ENCODE measurements around the gene ZNFX1. TPM values are rescaled to one million over a fixed set of nuclear protein-coding genes. Genes with fewer than 3 reads are reported as not detected.

ZNFX1 gene
- polyA plus RNA-seq, 1 experiment = 11.2 TPM

DNA sequence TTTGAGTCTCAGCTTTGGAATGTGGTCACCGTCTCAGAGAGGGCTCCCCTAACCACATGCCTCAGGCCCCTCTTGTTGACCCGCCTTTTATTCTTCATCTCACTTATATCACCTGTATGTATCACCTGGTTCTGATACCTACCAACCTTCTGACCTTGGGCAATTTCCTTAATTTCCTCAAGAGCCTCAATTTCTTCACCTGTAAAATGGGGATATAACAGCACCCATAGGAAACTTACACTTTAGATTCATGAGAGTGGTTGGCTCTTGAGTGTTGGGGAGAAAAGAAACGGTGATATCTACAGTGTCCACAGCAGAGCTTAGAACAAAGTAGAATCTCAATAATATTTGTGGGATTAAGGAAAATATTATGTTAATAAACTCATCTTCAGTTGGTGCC is 62.6 kb downstream of the ZNFX1 start:
- no peak for DNase-seq (ENCODE audit: low read depth)
- Histone ChIP-seq H3K36me3 (ENCODE audit: control insufficient read depth, insufficient read depth, low read length) (no peaks in the 10 kb centered on the region), H3K27me3 (ENCODE audit: control insufficient read depth, insufficient read depth, low read length) (no peaks in the 10 kb centered on the region), H3K4me3 (ENCODE audit: low read depth, low read length) (no peak overlapping the region)
- ChIA-PET CTCF (interaction anchor here (1.1 to 9.1 kb wide), 4 partner anchors 21 to 85 kb away, joined by 4 to 137 read pairs (median 17); no protein-coding TSS in a partner anchor), POLR2A (no interaction called here)
- TF ChIP-seq, protein P1, sequence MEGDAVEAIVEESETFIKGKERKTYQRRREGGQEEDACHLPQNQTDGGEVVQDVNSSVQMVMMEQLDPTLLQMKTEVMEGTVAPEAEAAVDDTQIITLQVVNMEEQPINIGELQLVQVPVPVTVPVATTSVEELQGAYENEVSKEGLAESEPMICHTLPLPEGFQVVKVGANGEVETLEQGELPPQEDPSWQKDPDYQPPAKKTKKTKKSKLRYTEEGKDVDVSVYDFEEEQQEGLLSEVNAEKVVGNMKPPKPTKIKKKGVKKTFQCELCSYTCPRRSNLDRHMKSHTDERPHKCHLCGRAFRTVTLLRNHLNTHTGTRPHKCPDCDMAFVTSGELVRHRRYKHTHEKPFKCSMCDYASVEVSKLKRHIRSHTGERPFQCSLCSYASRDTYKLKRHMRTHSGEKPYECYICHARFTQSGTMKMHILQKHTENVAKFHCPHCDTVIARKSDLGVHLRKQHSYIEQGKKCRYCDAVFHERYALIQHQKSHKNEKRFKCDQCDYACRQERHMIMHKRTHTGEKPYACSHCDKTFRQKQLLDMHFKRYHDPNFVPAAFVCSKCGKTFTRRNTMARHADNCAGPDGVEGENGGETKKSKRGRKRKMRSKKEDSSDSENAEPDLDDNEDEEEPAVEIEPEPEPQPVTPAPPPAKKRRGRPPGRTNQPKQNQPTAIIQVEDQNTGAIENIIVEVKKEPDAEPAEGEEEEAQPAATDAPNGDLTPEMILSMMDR (IDR thresholded peaks at IDR 0.05; ENCODE audit: insufficient read depth, low read depth, low read length) = no peak

DNA sequence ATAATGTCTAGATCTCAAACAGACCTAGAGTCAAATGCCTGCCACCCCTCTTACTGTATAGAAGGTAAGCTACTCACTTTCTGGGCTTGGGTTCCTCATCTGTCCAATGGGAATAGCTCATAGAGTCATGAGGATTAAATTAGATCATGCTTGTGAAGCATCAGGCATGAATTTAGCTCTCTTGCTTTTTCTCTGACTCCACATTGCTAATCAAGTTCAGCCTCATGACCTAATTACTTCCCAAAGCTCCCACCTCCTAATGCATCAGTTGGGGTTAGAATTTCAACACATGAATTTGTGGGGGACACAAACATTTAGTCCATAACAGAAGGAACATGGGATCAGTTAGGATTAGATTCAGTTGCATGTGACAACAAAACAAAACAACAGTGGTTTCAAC is 63.3 kb downstream of the ZNFX1 start:
- TF ChIP-seq, protein P1 (IDR thresholded peaks at IDR 0.05; ENCODE audit: insufficient read depth, low read depth, low read length) = no peak
- CTCF ChIA-PET = interaction anchor here (1.1 to 9.1 kb wide), 3 partner anchors 22 to 78 kb away, joined by 4 to 137 read pairs (median 16); no protein-coding TSS in a partner anchor
- Histone ChIP-seq H3K36me3 (ENCODE audit: control insufficient read depth, insufficient read depth, low read length) (no peaks in the 10 kb centered on the region), H3K4me3 (ENCODE audit: low read depth, low read length) (no peak overlapping the region), H3K27me3 (ENCODE audit: control insufficient read depth, insufficient read depth, low read length) (no peaks in the 10 kb centered on the region)
- POLR2A ChIA-PET = no interaction called here
- DNase-seq (ENCODE audit: low read depth) = no peak

DNA sequence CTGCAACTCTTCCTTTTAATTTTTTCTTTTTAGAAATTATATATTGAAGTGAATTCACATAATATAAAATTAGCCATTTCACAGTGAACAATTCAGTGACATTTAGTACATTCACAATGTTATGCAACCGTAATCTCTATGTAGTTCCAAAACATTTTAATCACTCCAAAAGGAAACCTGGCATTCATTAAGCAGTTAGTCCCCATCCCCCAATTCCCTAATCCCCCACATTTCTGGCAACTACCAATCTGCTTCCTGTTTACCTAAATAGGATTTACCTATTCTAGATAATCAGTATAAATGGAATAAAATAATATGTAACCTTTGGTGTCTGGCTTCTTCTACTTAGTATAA is 67.1 kb downstream of the ZNFX1 start:
- CTCF ChIA-PET = interaction anchor here (9.1 kb wide), 1 partner anchor 75 kb away, joined by 137 read pairs; no protein-coding TSS in a partner anchor
- DNase-seq (ENCODE audit: low read depth) = no peak
- TF ChIP-seq, protein P1 (IDR thresholded peaks at IDR 0.05; ENCODE audit: insufficient read depth, low read depth, low read length) = no peak
- no peak overlapping the region for H3K4me3 ChIP-seq (ENCODE audit: low read depth, low read length)
- no peaks in the 10 kb centered on the region for H3K36me3 ChIP-seq (ENCODE audit: control insufficient read depth, insufficient read depth, low read length)
- POLR2A ChIA-PET = no interaction called here
- no peaks in the 10 kb centered on the region for H3K27me3 ChIP-seq (ENCODE audit: control insufficient read depth, insufficient read depth, low read length)

DNA sequence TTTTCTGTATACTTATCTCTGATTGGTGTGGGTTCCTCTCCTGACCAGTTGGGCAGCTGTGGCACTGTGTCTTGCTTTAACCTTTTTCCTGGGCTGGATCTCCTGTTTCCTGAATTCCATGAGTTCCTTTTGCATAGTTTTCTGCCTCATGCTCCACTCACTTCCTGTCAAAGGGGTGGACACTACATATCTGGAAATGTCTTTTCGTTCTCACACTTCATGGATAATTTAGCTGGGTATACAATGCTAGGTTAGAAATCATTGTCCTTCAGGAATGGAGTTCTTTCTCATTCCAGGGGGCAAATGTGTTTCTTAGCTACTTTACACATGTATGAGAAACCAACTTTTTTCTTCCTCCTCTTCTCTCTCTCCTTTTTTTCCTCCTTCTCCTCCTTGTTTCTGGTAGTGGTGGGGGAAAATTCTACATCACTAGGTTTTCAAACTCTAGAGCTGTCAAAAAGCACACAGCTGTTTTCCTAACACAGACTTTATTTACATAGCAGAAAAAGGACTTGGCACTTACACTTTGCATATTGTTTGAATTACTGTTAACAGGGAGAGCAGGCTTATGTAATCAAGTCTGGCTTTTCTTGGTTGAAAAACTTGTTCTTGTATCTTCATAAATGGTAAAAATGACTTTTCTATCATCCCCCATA is 67.6 kb downstream of the ZNFX1 start:
- TF ChIP-seq, protein P1 (IDR thresholded peaks at IDR 0.05; ENCODE audit: insufficient read depth, low read depth, low read length) = no peak
- Histone ChIP-seq H3K4me3 (ENCODE audit: low read depth, low read length) (no peak overlapping the region), H3K36me3 (ENCODE audit: control insufficient read depth, insufficient read depth, low read length) (no peaks in the 10 kb centered on the region), H3K27me3 (ENCODE audit: control insufficient read depth, insufficient read depth, low read length) (no peaks in the 10 kb centered on the region)
- no peak for DNase-seq (ENCODE audit: low read depth)
- ChIA-PET CTCF (interaction anchor here (9.1 kb wide), 1 partner anchor 74 kb away, joined by 137 read pairs; no protein-coding TSS in a partner anchor), POLR2A (no interaction called here)

DNA sequence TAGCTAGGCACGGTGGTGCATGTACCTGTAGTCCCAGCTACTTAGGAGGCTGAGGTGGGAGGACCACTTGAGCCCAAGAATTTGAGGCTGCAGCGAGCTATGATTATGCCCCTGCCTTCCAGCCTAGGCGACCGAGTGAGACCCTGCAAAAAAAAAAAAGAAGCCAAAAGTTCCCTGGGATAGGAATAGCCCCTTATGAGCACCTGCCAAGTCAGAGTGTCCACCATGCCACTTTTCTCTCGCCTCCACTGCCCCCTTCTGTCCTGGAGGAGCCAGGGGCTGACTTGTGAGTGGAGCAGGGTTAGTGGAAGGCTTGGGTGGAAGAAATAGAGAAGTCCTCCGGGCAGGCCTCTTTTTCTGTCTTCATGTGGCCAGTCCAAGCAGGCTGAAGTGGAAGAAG is 70.8 kb downstream of the ZNFX1 start:
- TF ChIP-seq, protein P1 (IDR thresholded peaks at IDR 0.05; ENCODE audit: insufficient read depth, low read depth, low read length) = no peak
- no peak for DNase-seq (ENCODE audit: low read depth)
- CTCF ChIA-PET = interaction anchor here (2.2 to 3.3 kb wide), 2 partner anchors 10 to 74 kb away, joined by 11 to 14 read pairs; no protein-coding TSS in a partner anchor
- POLR2A ChIA-PET = no interaction called here
- H3K4me3 ChIP-seq (ENCODE audit: low read depth, low read length) = no peak overlapping the region
- no peaks in the 10 kb centered on the region for H3K36me3 ChIP-seq (ENCODE audit: control insufficient read depth, insufficient read depth, low read length)
- no peaks in the 10 kb centered on the region for H3K27me3 ChIP-seq (ENCODE audit: control insufficient read depth, insufficient read depth, low read length)
